Breast epithelium (tissue), 3 donors: ENCODE data around the gene TRAF3IP1.

Experiments used
- CTCF ChIP-seq, 3 donors: fragments of 450-650 bp; IDR thresholded peaks; one replicate each; pipeline ENCODE4 v1.5.1; 2016 to 2017; ENCODE audit warnings: antibody characterized with exemption in 3 of 3, mild to moderate bottlenecking in 3 of 3, moderate library complexity in 3 of 3
- POLR2A ChIP-seq: fragments of 450-650 bp; IDR thresholded peaks from one replicate; pipeline ENCODE4 v1.6.1; 2016; ENCODE audit warnings: antibody characterized with exemption, mild to moderate bottlenecking, moderate library complexity

GRCh38 chr2:238341536-238341935 is 21.2 kb downstream of the TRAF3IP1 start:
- TF ChIP-seq CTCF (IDR thresholded peaks at IDR 0.05) (no peak), POLR2A (no peak)
